Gastrocnemius medialis (tissue), 4 donors: ENCODE measurements around the gene EQTN.

Experiments used
- CTCF ChIP-seq, 5 experiments: fragments of 450-650 bp in 3 of 5; fragments of 200-600 bp in 2 of 5; sonication (generic) in 2 of 5; IDR thresholded peaks in 4 of 5; conservative IDR thresholded peaks in 1 of 5; 1 replicate in 4 of 5; 2 replicates in 1 of 5; pipeline ENCODE4 v1.5.1; 2016 to 2019; ENCODE audit warnings: antibody characterized with exemption in 5 of 5, mild to moderate bottlenecking in 3 of 5, moderate library complexity in 3 of 5
- POLR2A ChIP-seq, 2 donors: fragments of 450-650 bp; IDR thresholded peaks; one replicate each; pipeline ENCODE4 v1.6.1; 2017; ENCODE audit warnings: antibody characterized with exemption in 2 of 2, mild to moderate bottlenecking in 2 of 2, moderate library complexity in 2 of 2

- TF ChIP-seq CTCF (IDR thresholded peaks at IDR 0.05 in 4 of 5, conservative IDR thresholded peaks at IDR 0.05 in 1 of 5) (no peak), POLR2A (IDR thresholded peaks at IDR 0.05) (no peak)
These were observed 36.0 kb downstream of the EQTN start for GRCh38 chr9:27260789-27261516.
